NCI-H526 treated with DMSO at 0.1 percent for 48 hours (cell line): ENCODE data around the gene PRDM8.
"Not testable (repeated sequence)": the region's sequence is repeated elsewhere in the genome, so short reads cannot be mapped to it uniquely, and the experiment has no call there.

Experiments used
- DNase-seq: peaks from one replicate; lab custom pipeline; 2025; lab: John Stamatoyannopoulos, UW

Gene PRDM8

DNA sequence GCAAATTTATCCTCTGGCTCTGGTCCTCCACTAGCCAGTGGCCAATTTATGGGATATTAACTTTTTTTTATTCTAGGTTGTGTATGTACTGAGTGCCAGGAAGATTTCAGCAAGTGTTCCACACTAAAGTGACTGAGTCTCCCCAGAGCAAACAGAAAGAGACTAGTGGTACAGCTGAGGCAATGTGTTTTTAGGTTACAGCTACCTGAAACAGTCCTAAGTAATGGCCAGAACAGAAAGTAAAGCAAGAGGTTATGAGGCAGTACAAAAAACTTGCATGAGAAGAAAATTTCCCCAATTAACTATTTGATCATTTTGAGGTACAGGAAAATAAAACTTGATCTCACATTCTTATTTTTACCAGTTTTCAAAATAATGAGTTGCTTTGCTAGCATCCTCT lies 31.2 kb downstream of the PRDM8 start:
- DNase-seq = no peak

DNA sequence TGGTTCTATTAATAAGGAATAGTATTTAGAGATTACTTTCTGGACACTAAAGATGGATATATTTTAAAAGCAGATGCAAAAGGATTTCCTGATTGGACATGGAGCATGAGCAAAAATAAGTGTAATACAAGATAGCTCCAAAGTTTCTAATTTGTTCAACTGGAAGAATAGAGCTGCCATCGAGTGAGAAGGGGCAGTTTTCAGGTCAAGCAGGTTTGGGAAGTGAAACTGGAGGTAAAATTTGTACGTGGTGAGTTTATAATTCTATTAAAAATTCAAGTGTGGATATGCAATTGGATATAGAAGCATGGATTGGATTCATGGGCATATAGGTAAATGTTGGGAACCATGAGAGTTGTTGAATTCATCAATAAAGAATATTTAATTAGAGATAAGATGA lies 31.8 kb downstream of the PRDM8 start:
- no peak for DNase-seq

- DNase-seq = no peak
These were observed 32.3 kb downstream of the PRDM8 start for GRCh38 chr4:80229590-80229989.

- DNase-seq = no peak
These were observed 33.9 kb downstream of the PRDM8 start for GRCh38 chr4:80231180-80231579.

DNA sequence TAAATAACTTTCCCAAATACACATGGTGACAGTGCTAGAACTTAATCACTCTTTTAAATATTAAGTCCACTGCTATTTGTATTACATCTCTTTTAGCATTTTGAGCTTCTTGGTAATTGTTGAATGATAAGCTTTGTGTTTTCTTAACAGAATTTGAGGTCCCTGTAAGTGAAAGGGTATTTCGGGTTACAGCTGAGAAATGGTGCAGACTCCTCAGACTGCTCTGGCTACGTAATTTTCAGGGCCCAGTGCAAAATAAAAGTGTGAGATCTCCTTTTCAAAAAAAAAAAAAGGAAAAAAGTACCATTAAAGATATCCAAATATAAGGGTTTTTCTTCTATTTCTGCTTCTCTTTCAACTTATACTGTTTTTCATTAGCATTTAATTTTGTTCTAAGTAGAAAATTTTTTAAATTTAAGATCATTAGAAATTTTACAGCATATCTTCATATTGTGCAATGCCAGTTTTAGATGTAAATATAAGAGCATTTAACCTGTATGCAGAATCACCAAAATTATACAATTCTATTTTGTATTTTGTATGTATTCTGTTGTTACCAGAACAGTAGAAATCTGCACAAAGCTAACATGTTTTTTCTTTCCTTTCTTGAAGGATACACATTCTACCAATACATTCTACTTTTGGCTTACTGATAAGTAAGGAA lies 35.5 kb downstream of the PRDM8 start:
- DNase-seq = no peak

GRCh38 chr4:80233390-80233789 lies 36.1 kb downstream of the PRDM8 start:
- DNase-seq = no peak

GRCh38 chr4:80235451-80235850 lies 38.1 kb downstream of the PRDM8 start:
- no peak for DNase-seq

- DNase-seq = no peak
These were observed 40.7 kb downstream of the PRDM8 start for GRCh38 chr4:80237992-80238391.

GRCh38 chr4:80239480-80240150 lies 42.3 kb downstream of the PRDM8 start:
- no peak for DNase-seq

- no peak for DNase-seq
These were observed 43.7 kb downstream of the PRDM8 start for GRCh38 chr4:80240976-80241375.

GRCh38 chr4:80243274-80244018 lies 46.1 kb downstream of the PRDM8 start:
- DNase-seq = no peak

- not testable (repeated sequence) for DNase-seq
These were observed 50.2 kb downstream of the PRDM8 start for GRCh38 chr4:80247484-80247883.

GRCh38 chr4:80249144-80249543 lies 51.8 kb downstream of the PRDM8 start:
- DNase-seq = no peak

- no peak for DNase-seq
These were observed 55.1 kb downstream of the PRDM8 start for GRCh38 chr4:80252427-80252826.

DNA sequence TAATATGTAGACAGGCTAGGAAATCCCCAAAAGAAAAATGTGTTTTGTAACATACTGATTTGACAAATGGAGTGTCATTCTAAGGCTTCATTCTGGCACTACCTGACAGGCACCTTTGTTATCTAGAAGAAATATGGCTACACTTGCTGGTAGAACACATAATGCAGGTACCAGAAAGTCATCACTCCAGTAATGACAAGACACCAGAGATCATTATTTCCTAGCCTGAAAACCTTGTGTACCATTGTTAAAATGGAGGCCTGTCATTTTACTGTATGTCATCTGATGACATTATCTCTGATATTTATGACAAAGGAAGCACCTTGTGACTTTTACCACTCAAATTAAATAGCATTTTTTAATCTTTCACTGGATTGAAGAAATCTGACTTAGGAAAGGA lies 55.6 kb downstream of the PRDM8 start:
- no peak for DNase-seq

GRCh38 chr4:80253510-80253909 lies 56.2 kb downstream of the PRDM8 start:
- no peak for DNase-seq
